MM.1S (cell line): ENCODE data around the gene CALB2.

ENCODE experiments used
- CTCF ChIP-seq: fragments of 300-600 bp; sonication (generic); IDR thresholded peaks from 2 replicates; pipeline ENCODE4 v1.5.1; 2016; ENCODE audit warnings: antibody characterized with exemption, low read length, mixed read lengths
- EZH2 ChIP-seq: fragments of 300-600 bp; sonication (generic); optimal IDR thresholded peaks from 2 replicates; pipeline ENCODE3; 2017; ENCODE audit warnings: low read depth, mild to moderate bottlenecking, antibody characterized with exemption, low read length, mixed read lengths
- EZH2phosphoT487 ChIP-seq: fragments of 300-600 bp; sonication (generic); IDR thresholded peaks from 2 replicates; pipeline ENCODE4 v1.6.1; 2018; ENCODE audit warnings: antibody characterized with exemption, low read length

GRCh38 chr16:71404364-71404763 lies 45.8 kb downstream of the CALB2 start:
- no peak for TF ChIP-seq CTCF
- TF ChIP-seq EZH2: no peak
- TF ChIP-seq EZH2phosphoT487: no peak
